GM12892 (cell line): Measurements from ENCODE around the gene RNASE4.

Experiments
- POLR2A ChIP-seq: IDR thresholded peaks from 2 replicates; pipeline ENCODE4 v1.6.1; 2011; ENCODE audit warnings: low read depth, low read length, control low read depth
- POLR2AphosphoS5 ChIP-seq: IDR thresholded peaks from 2 replicates; pipeline ENCODE4 v1.6.1; 2011; ENCODE audit warnings: low read depth, low read length, control low read depth
- TAF1 ChIP-seq: IDR thresholded peaks from 2 replicates; pipeline ENCODE4 v1.6.1; 2011; ENCODE audit warnings: low read depth, mild to moderate bottlenecking, control low read depth, low read length, borderline replicate concordance

DNA sequence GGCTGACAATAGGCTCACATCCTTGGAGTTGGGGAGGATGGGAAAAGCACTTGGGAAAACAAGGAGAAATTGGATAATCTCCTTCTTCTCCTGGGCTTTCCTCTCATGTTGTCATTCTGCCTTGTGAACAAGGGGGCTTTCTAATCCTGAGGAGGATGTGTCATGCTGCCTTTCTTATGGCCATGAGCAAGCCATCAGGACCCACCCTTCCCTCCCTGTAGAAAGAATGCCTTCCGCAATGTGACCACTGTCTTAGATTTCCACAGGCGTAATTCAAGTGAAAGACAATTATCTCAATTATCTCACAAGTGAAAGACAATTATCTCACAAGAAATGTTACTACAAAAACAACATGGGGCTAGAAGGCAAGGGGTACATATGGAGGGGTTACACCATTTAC is 39.8 kb upstream of the RNASE4 start:
- TF ChIP-seq POLR2A (no peak), POLR2AphosphoS5 (no peak), TAF1 (no peak)
